Measurements from ENCODE around the gene SLC15A1. TPM values are rescaled to one million over a fixed set of nuclear protein-coding genes. Genes with fewer than 3 reads are reported as not detected.
A peak's percentile ranks its signal among the peaks of the same experiment; 100 is the strongest.

SLC15A1 gene
- total RNA-seq = 1 to 10 TPM in 1 of 4 donors, under 1 TPM in 1, not detected in 2; 0.97 to 2.1 TPM

- no peaks in the 10 kb centered on the region for H3K9me3 ChIP-seq
- no peaks in the 10 kb centered on the region for H3K36me3 ChIP-seq
- H3K4me3 ChIP-seq = peak within 1 kb of the TSS in 1 of 2 donors; percentile 6
- peaks cover 0 to 8% of the 10 kb centered on the region in 2 donors for H3K4me1 ChIP-seq
- no peak for TF ChIP-seq CTCF (IDR thresholded peaks at IDR 0.05)
- no peak for TF ChIP-seq POLR2A (IDR thresholded peaks at IDR 0.05)
- peaks cover 0 to 16% of the 10 kb centered on the region in 2 donors for H3K27me3 ChIP-seq
- intact Hi-C loops (cut with DNase I; ENCODE audit: low total_unique reads) = no loop called here
- no peak within 1 kb of the TSS for H3K27ac ChIP-seq
- no peak for DNase-seq
Observed at GRCh38 chr13:98752467-98753290, at the start of gene SLC15A1. Gene SLC15A1 (minus strand): TSS chr13:98752672. CDS start chr13:98752598, 74 bp downstream.

- no peak overlapping the region for H3K4me3 ChIP-seq
- H3K27ac ChIP-seq = no peak overlapping the region
- intact Hi-C loops (cut with DNase I; ENCODE audit: low total_unique reads) = no loop called here
Observed at GRCh38 chr13:98801626-98802418, 49.4 kb upstream of the SLC15A1 start.

GRCh38 chr13:98800078-98800477 is 47.6 kb upstream of the SLC15A1 start:
- Histone ChIP-seq H3K27me3 (no peaks in the 10 kb centered on the region), H3K9me3 (no peaks in the 10 kb centered on the region), H3K36me3 (no peaks in the 10 kb centered on the region), H3K4me1 (no peaks in the 10 kb centered on the region), H3K4me3 (no peak overlapping the region), H3K27ac (no peak overlapping the region)
- no peak for DNase-seq
- intact Hi-C loops (cut with DNase I; ENCODE audit: low total_unique reads) = no loop called here
- TF ChIP-seq POLR2A (IDR thresholded peaks at IDR 0.05) = no peak
- TF ChIP-seq CTCF (IDR thresholded peaks at IDR 0.05) = no peak

More at GRCh38 chr13:98801626-98802418, 49.4 kb upstream of the SLC15A1 start:
- DNase-seq = no peak
- Histone ChIP-seq H3K9me3 (no peaks in the 10 kb centered on the region), H3K36me3 (no peaks in the 10 kb centered on the region), H3K4me1 (no peaks in the 10 kb centered on the region), H3K27me3 (no peaks in the 10 kb centered on the region)
- TF ChIP-seq CTCF (IDR thresholded peaks at IDR 0.05) (no peak), POLR2A (IDR thresholded peaks at IDR 0.05) (no peak)

GRCh38 chr13:98798849-98799645 is 46.6 kb upstream of the SLC15A1 start:
- Histone ChIP-seq H3K27me3 (no peaks in the 10 kb centered on the region), H3K36me3 (no peaks in the 10 kb centered on the region), H3K4me1 (no peaks in the 10 kb centered on the region), H3K27ac (no peak overlapping the region), H3K4me3 (no peak overlapping the region), H3K9me3 (no peaks in the 10 kb centered on the region)
- no peak for DNase-seq
- no peak for TF ChIP-seq POLR2A (IDR thresholded peaks at IDR 0.05)
- no peak for TF ChIP-seq CTCF (IDR thresholded peaks at IDR 0.05)
- intact Hi-C loops (cut with DNase I; ENCODE audit: low total_unique reads) = no loop called here

All from uterus (tissue), 4 donors.